ENCODE data around the gene TOP3B.

GRCh38 chr22:21929253-21929652 lies 53.3 kb downstream of the TOP3B start:
- TF ChIP-seq TAF1 (IDR thresholded peaks at IDR 0.05; ENCODE audit: low read depth) (no peak), EP300 (IDR thresholded peaks at IDR 0.05; ENCODE audit: borderline replicate concordance) (no peak), RAD21 (IDR thresholded peaks at IDR 0.05; ENCODE audit: low read depth) (no peak), CEBPB (IDR thresholded peaks at IDR 0.05) (no peak), ZBTB7A (IDR thresholded peaks at IDR 0.05; ENCODE audit: low read depth) (no peak), TEAD4 (IDR thresholded peaks at IDR 0.05) (no peak), REST (IDR thresholded peaks at IDR 0.05; ENCODE audit: low read depth) (no peak), TCF12 (IDR thresholded peaks at IDR 0.05; ENCODE audit: low read depth) (no peak), MAX (IDR thresholded peaks at IDR 0.05) (no peak), NFIC (IDR thresholded peaks at IDR 0.05) (no peak)

Measured in Ishikawa (cell line).